IPS-15b (cell line): ENCODE results near the gene ZNF367.

Experiments
- H3K27me3 ChIP-seq: one replicate; pipeline ENCODE4 v1.6.1; 2013; ENCODE audit warnings: low read length; ENCODE audit not compliant: control insufficient read depth, insufficient read depth
- H3K36me3 ChIP-seq: one replicate; pipeline ENCODE4 v1.6.1; 2013; ENCODE audit warnings: low read length; ENCODE audit not compliant: control insufficient read depth, insufficient read depth
- H3K4me1 ChIP-seq: one replicate; pipeline ENCODE4 v1.6.1; 2013; ENCODE audit warnings: mild to moderate bottlenecking, low read length; ENCODE audit not compliant: control insufficient read depth, insufficient read depth
- H3K4me3 ChIP-seq: one replicate; pipeline ENCODE4 v1.5.1; 2013; ENCODE audit warnings: low read depth, low read length
- H3K9ac ChIP-seq: one replicate; pipeline ENCODE4 v1.6.1; 2013; ENCODE audit warnings: low read depth, mild to moderate bottlenecking, low read length
- H3K9me3 ChIP-seq: one replicate; pipeline ENCODE4 v1.6.1; 2013; ENCODE audit warnings: mild to moderate bottlenecking, low read length; ENCODE audit not compliant: control insufficient read depth, insufficient read depth

ZNF367 gene

DNA sequence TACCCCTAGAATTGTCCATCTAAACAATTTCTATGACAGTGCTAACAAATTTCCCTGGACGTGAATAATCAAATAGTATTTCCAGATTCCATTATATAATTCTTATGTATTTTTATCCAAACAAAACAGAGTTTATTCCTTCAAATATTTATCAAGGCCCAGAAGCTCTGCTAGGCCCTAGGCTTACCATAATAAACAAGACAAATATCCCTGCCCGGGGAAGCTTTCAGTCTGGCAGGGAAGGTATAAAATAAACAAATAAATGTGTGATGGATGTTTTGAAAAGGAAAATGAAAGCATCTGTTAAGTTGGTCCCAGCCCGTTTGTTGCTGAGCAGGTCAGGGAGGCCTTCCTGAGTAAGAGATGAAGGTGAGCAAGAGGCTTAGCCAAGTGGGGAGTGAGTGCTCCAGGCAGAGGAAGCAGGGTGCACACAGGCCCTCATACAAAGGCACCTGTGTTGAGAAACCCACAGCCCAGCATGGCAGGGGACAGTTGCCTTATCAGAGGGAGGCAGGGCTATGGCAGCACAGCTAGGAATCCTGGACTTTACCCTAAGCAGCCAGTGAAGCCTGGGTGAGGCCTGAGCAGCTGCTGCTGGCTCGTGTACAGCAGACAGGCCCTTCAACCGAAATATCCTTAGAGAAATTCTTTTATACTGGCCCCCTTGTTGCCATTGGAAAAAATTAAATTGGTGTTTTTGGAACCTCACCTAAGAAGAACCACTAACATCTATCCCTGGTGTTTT, 27.0 kb downstream of the ZNF367 start:
- H3K9me3 ChIP-seq = no peaks in the 10 kb centered on the region
- no peak overlapping the region for H3K9ac ChIP-seq
- peaks cover 11% of the 10 kb centered on the region for H3K4me1 ChIP-seq
- H3K4me3 ChIP-seq = no peak overlapping the region
- H3K27me3 ChIP-seq = no peaks in the 10 kb centered on the region
- peaks cover 21% of the 10 kb centered on the region for H3K36me3 ChIP-seq

- Histone ChIP-seq H3K36me3 (peaks cover 21% of the 10 kb centered on the region), H3K4me3 (no peak overlapping the region), H3K9me3 (no peaks in the 10 kb centered on the region), H3K27me3 (no peaks in the 10 kb centered on the region), H3K4me1 (no peaks in the 10 kb centered on the region), H3K9ac (no peak overlapping the region)
Measured at GRCh38 chr9:96388144-96388543, 30.0 kb downstream of the ZNF367 start.

GRCh38 chr9:96386157-96386556, 32.0 kb downstream of the ZNF367 start:
- Histone ChIP-seq H3K9me3 (no peaks in the 10 kb centered on the region), H3K36me3 (peaks cover 9% of the 10 kb centered on the region), H3K9ac (no peak overlapping the region), H3K4me1 (peaks cover 5% of the 10 kb centered on the region), H3K4me3 (no peak overlapping the region), H3K27me3 (no peaks in the 10 kb centered on the region)

GRCh38 chr9:96383165-96383942, 34.8 kb downstream of the ZNF367 start, which contains the start of gene SLC35D2:
Gene SLC35D2, minus strand, starts transcription at chr9:96383711. Its CDS starts 77 bp downstream, at chr9:96383634.
- H3K4me3 ChIP-seq = peak within 1 kb of the TSS; percentile 52
- peaks cover 4% of the 10 kb centered on the region for H3K36me3 ChIP-seq
- H3K27me3 ChIP-seq = no peaks in the 10 kb centered on the region
- H3K9me3 ChIP-seq = no peaks in the 10 kb centered on the region
- H3K9ac ChIP-seq = peak within 1 kb of the TSS; percentile 62
- peaks cover 5% of the 10 kb centered on the region for H3K4me1 ChIP-seq

DNA sequence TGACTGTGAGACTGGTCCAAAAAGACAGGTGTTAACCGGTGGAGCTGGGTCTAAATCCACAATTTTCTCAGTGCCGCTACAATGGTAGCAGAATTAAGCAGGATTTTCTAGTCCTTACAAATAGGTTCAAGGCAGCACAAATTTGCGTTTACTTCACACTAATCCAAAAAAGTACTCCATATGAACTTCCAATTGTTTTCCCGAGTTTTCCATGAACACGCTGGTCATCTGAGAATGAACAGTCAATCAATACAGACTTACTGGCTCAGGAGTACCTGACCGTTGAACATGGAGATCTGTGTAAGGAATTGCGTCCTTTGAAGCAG, 35.4 kb downstream of the ZNF367 start:
- peaks cover 5% of the 10 kb centered on the region for H3K4me1 ChIP-seq
- no peaks in the 10 kb centered on the region for H3K27me3 ChIP-seq
- H3K36me3 ChIP-seq = no peaks in the 10 kb centered on the region
- H3K9me3 ChIP-seq = no peaks in the 10 kb centered on the region
- H3K9ac ChIP-seq = no peak overlapping the region
- H3K4me3 ChIP-seq = peak overlapping the region; percentile 40

- Histone ChIP-seq H3K36me3 (no peaks in the 10 kb centered on the region), H3K27me3 (no peaks in the 10 kb centered on the region), H3K9ac (no peak overlapping the region), H3K9me3 (no peaks in the 10 kb centered on the region), H3K4me3 (no peak overlapping the region), H3K4me1 (peaks cover 5% of the 10 kb centered on the region)
Measured at GRCh38 chr9:96382175-96382574, 36.0 kb downstream of the ZNF367 start.

GRCh38 chr9:96381696-96382095, 36.5 kb downstream of the ZNF367 start:
- Histone ChIP-seq H3K9me3 (no peaks in the 10 kb centered on the region), H3K4me1 (peaks cover 5% of the 10 kb centered on the region), H3K36me3 (no peaks in the 10 kb centered on the region), H3K4me3 (no peak overlapping the region), H3K27me3 (no peaks in the 10 kb centered on the region), H3K9ac (no peak overlapping the region)

DNA sequence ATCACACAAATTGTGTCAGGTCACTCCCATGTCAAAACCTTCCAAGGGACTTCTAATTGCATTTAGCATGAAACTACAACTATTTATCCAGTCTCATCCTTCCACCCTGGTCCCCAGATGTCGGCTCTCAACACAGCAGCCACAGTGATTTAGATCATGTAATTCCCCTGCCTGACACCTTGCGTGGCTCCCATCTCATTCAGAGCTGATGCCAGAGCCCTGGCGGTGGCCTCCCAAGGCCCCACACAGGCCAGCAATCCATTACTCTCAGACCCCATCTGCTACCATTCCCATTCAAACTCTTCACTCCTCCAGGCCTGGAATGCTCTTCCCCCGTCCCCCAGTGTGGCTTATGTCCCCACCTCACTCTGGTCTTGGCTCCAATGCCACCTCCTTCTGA, 37.0 kb downstream of the ZNF367 start:
- no peaks in the 10 kb centered on the region for H3K27me3 ChIP-seq
- H3K4me3 ChIP-seq = no peak overlapping the region
- peaks cover 5% of the 10 kb centered on the region for H3K4me1 ChIP-seq
- no peaks in the 10 kb centered on the region for H3K36me3 ChIP-seq
- no peak overlapping the region for H3K9ac ChIP-seq
- no peaks in the 10 kb centered on the region for H3K9me3 ChIP-seq

GRCh38 chr9:96379461-96379860, 38.7 kb downstream of the ZNF367 start:
- Histone ChIP-seq H3K27me3 (no peaks in the 10 kb centered on the region), H3K9ac (no peak overlapping the region), H3K36me3 (no peaks in the 10 kb centered on the region), H3K9me3 (no peaks in the 10 kb centered on the region), H3K4me3 (no peak overlapping the region), H3K4me1 (peaks cover 5% of the 10 kb centered on the region)

DNA sequence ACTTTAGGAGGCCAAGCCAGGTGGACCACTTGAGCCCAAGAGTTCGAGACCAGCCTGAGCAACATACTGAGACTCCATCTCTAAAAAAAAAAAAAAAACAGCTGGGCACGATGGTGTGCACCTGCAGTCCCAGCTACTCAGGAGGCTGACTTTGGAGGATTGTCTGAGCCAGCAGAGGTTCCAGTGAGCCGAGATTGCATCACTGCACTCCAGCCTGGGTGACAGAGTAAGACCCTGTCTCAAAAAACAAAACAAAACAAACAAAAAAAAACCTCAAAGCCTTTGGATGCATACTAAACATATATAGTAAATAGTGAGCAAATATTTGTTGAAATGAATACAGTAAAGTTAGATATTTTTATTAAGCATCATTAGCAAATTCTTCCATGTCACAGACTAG, 40.0 kb downstream of the ZNF367 start:
- Histone ChIP-seq H3K4me1 (peaks cover 5% of the 10 kb centered on the region), H3K9ac (no peak overlapping the region), H3K9me3 (no peaks in the 10 kb centered on the region), H3K36me3 (no peaks in the 10 kb centered on the region), H3K4me3 (no peak overlapping the region), H3K27me3 (no peaks in the 10 kb centered on the region)

- Histone ChIP-seq H3K4me1 (no peaks in the 10 kb centered on the region), H3K9ac (no peak overlapping the region), H3K27me3 (no peaks in the 10 kb centered on the region), H3K36me3 (no peaks in the 10 kb centered on the region), H3K4me3 (no peak overlapping the region), H3K9me3 (no peaks in the 10 kb centered on the region)
Measured at GRCh38 chr9:96376891-96377874, 41.0 kb downstream of the ZNF367 start.
